Uterus (tissue), 4 donors: ENCODE data around the gene TRDMT1. TPM values are rescaled to one million over a fixed set of nuclear protein-coding genes. Genes with fewer than 3 reads are reported as not detected.

Source experiments
- DNase-seq, 2 donors: peaks; one replicate each; pipeline ENCODE4 v3.0.0-alpha.2; 2019 to 2020
- H3K27ac ChIP-seq, 2 donors: fragments of 200-600 bp; sonication (generic); 1 replicate in 1 of 2; 2 replicates in 1 of 2; pipeline ENCODE4 v1.5.1; 2016 to 2018
- H3K27me3 ChIP-seq, 2 donors: fragments of 200-600 bp; sonication (generic); one replicate each; pipeline ENCODE4 v1.5.1; 2018 to 2019; ENCODE audit warnings: control low read depth in 1 of 2
- H3K36me3 ChIP-seq, 2 donors: fragments of 200-600 bp; sonication (generic); one replicate each; pipeline ENCODE4 v1.5.1; 2019; ENCODE audit warnings: control low read depth in 1 of 2
- H3K4me1 ChIP-seq, 2 donors: fragments of 200-600 bp; sonication (generic); one replicate each; pipeline ENCODE4 v1.5.1; 2018 to 2019; ENCODE audit warnings: control low read depth in 1 of 2
- H3K4me3 ChIP-seq, 2 donors: fragments of 200-600 bp; sonication (generic); 1 replicate in 1 of 2; 2 replicates in 1 of 2; pipeline ENCODE4 v1.5.1; 2018 to 2019; ENCODE audit warnings: mild to moderate bottlenecking in 1 of 2
- H3K9me3 ChIP-seq, 2 donors: fragments of 200-600 bp; sonication (generic); one replicate each; pipeline ENCODE4 v1.5.1; 2019; ENCODE audit warnings: control low read depth in 1 of 2
- CTCF ChIP-seq, 4 experiments: fragments of 200-600 bp in 2 of 4; fragments of 450-650 bp in 2 of 4; sonication (generic) in 2 of 4; IDR thresholded peaks; one replicate each; pipeline ENCODE4 v1.5.1; 2016 to 2019; ENCODE audit warnings: antibody characterized with exemption in 4 of 4, mild to moderate bottlenecking in 2 of 4, moderate library complexity in 1 of 4
- POLR2A ChIP-seq, 2 donors: fragments of 450-650 bp; IDR thresholded peaks; one replicate each; pipeline ENCODE4 v1.6.1; 2016; ENCODE audit warnings: antibody characterized with exemption in 2 of 2, mild to moderate bottlenecking in 1 of 2, moderate library complexity in 1 of 2
- intact Hi-C: fragments of 100-400 bp; cut with DNase I; formaldehyde crosslinking; loops from one replicate; pipeline ENCODE4 v1.15.1; 2023; ENCODE audit warnings: low total_unique reads
- total RNA-seq, 4 donors: library from RNA; depleted of rRNA in 3 of 4; stranded (reverse); fragments of >200 nt in 3 of 4; gene quantifications; one replicate each; pipeline versions ENCODE4 v1.1.0 to v1.2.4, GENCODE V29; 2014 to 2023
- donor health status: DM: yes; HTN: yes; CAD: no.

The TRDMT1 gene
- total RNA-seq, 4 donors from 2014 or later = 2.6 to 25.4 (median 14.8) TPM

DNA sequence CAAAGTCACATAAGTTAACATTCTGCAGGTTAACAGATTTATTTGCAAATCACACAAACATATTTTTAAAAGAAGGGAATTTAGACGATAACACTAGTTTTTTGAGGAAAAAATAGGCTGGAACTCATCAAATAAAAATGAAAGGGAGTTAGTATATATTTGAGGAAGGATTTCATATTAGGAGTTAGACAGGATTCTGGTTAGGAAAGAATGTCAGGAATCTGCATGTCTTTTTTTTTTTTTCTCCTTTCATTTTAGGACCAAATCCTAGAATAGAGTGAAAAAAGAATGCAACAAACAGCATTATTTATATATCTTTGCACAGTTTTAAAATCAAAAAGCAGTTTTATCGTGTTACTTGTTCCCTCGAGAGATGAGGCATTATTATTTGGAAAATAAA lies 8.9 kb upstream of the TRDMT1 start:
- DNase-seq = no peak

DNA sequence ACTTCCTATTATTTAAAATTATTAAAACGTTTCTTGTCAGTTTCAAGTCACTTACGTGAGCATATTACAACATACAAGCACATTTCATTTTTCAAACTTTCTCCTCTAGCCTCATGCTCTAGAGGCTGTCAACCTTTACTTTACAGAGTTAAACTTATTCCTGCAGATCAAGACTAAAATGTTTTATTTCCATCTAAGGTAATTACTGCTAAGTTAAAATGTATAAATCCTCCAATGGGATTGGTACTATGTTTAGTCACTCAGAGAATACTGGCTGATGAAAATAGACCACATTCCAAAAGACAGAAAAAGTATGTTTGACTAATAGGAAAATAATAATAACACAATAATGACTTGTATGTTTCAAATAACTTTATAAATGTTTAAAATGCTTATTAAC lies 8.4 kb upstream of the TRDMT1 start:
- TF ChIP-seq CTCF (IDR thresholded peaks at IDR 0.05) (no peak), POLR2A (IDR thresholded peaks at IDR 0.05) (no peak)
- Histone ChIP-seq H3K4me1 (peaks cover 0 to 6% of the 10 kb centered on the region in 2 donors), H3K36me3 (no peaks in the 10 kb centered on the region), H3K9me3 (no peaks in the 10 kb centered on the region), H3K27ac (peak overlapping the region in 1 of 2 donors; percentile 43), H3K27me3 (no peaks in the 10 kb centered on the region), H3K4me3 (no peak overlapping the region)
- DNase-seq = no peak
- intact Hi-C loops = no loop called here

More for the DNA sequence above, 8.9 kb upstream of the TRDMT1 start:
- H3K4me3 ChIP-seq = no peak overlapping the region
- intact Hi-C loops = no loop called here
- H3K27me3 ChIP-seq = no peaks in the 10 kb centered on the region
- no peaks in the 10 kb centered on the region for H3K9me3 ChIP-seq
- no peaks in the 10 kb centered on the region for H3K36me3 ChIP-seq
- peaks cover 0 to 6% of the 10 kb centered on the region in 2 donors for H3K4me1 ChIP-seq
- TF ChIP-seq POLR2A (IDR thresholded peaks at IDR 0.05) = no peak
- no peak for TF ChIP-seq CTCF (IDR thresholded peaks at IDR 0.05)
- peak overlapping the region in 1 of 2 donors; percentile 43 for H3K27ac ChIP-seq

DNA sequence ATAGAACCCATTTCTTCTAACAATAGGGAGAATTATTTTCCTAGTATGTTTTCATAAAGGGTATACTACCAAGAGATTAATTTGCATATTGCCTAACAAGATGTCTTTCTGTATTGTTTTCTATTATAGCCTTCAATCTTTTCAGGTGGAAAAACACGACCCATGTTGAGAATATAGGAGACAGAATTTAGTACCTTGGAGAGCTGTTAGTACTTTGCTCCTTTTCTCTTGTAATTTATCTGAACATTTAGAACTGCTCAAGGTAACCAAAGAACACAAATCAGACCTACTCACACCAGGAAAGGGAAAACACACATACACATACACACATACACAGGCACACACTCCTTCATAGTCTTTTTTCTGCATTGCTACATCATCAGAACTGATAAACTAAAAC lies 7.8 kb upstream of the TRDMT1 start:
- no peak overlapping the region for H3K27ac ChIP-seq
- no peak for DNase-seq
- intact Hi-C loops = no loop called here
- no peak overlapping the region for H3K4me3 ChIP-seq
- peaks cover 0 to 6% of the 10 kb centered on the region in 2 donors for H3K4me1 ChIP-seq
- TF ChIP-seq POLR2A (IDR thresholded peaks at IDR 0.05) (no peak), CTCF (IDR thresholded peaks at IDR 0.05) (no peak)
- no peaks in the 10 kb centered on the region for H3K36me3 ChIP-seq
- H3K9me3 ChIP-seq = no peaks in the 10 kb centered on the region
- no peaks in the 10 kb centered on the region for H3K27me3 ChIP-seq

DNA sequence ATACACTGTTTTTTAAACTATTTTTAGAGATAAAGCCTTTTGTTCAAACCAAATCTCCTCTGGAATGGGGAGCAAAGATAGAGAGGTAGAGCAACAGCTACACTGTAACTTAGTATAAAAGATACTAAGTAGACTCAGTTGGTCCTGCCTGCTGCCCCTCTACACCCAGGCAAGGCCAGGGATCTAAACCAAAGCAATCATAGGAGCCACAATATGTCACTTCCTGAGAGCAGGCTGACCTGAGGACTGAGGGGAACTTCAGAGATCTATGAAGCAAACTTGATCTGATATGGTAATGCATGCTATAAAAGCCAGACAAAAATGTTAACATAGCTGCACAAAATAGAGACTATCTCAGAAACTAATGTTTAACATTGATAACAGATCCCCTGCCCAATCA lies 7.0 kb upstream of the TRDMT1 start:
- intact Hi-C loops = no loop called here
- H3K4me3 ChIP-seq = no peak overlapping the region
- no peak for DNase-seq
- TF ChIP-seq POLR2A (IDR thresholded peaks at IDR 0.05) (no peak), CTCF (IDR thresholded peaks at IDR 0.05) (no peak)
- H3K36me3 ChIP-seq = no peaks in the 10 kb centered on the region
- no peak overlapping the region for H3K27ac ChIP-seq
- H3K9me3 ChIP-seq = no peaks in the 10 kb centered on the region
- peaks cover 0 to 6% of the 10 kb centered on the region in 2 donors for H3K4me1 ChIP-seq
- no peaks in the 10 kb centered on the region for H3K27me3 ChIP-seq

DNA sequence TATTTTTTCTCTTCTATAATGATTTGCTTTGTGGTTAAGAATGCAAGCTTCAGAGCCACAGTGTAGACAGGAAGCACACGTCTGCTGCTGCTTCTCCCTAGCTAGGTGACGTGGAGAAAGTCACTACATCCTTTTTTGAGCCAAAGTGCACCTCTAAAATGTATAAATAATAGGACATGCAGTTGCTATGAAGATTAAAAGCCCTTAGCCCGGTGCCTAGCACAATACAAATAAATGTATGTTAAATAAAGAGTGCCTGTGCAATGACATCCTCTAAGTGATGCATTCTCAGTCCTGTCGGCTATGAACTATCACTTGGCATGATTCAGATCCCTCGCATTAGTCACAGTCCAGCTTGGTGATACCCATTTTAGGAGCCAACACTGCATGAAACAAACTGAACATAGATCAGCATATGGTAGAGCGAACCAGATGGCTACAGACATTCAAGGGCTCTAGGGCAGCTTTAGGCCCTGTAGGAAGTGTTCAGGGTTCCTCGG lies 4.8 kb upstream of the TRDMT1 start:
- no peak overlapping the region for H3K27ac ChIP-seq
- intact Hi-C loops = no loop called here
- DNase-seq = no peak

GRCh38 chr10:17203416-17203815 lies 1.9 kb upstream of the TRDMT1 start:
- Histone ChIP-seq H3K9me3 (no peaks in the 10 kb centered on the region), H3K27ac (no peak overlapping the region), H3K4me3 (no peak overlapping the region), H3K36me3 (no peaks in the 10 kb centered on the region), H3K4me1 (no peaks in the 10 kb centered on the region), H3K27me3 (no peaks in the 10 kb centered on the region)
- intact Hi-C loops = no loop called here
- TF ChIP-seq POLR2A (IDR thresholded peaks at IDR 0.05) = no peak
- TF ChIP-seq CTCF (IDR thresholded peaks at IDR 0.05) = no peak
- DNase-seq = no peak

More for the DNA sequence above, 4.8 kb upstream of the TRDMT1 start:
- no peaks in the 10 kb centered on the region for H3K9me3 ChIP-seq
- no peaks in the 10 kb centered on the region for H3K36me3 ChIP-seq
- H3K4me1 ChIP-seq = peaks cover 0 to 6% of the 10 kb centered on the region in 2 donors
- H3K27me3 ChIP-seq = no peaks in the 10 kb centered on the region
- H3K4me3 ChIP-seq = no peak overlapping the region
- TF ChIP-seq POLR2A (IDR thresholded peaks at IDR 0.05) = no peak
